Spleen (tissue), 11 donors: ENCODE data around the gene CCDC59. TPM values are rescaled to one million over a fixed set of nuclear protein-coding genes. Genes with fewer than 3 reads are reported as not detected.

Experiments
- DNase-seq: peaks from one replicate; pipeline ENCODE4 v3.0.0-alpha.2; 2020
- H3K27ac ChIP-seq, 8 donors: fragments of 200-600 bp; sonication (generic) in 7 of 8; 1 replicate in 4 of 8; 2 replicates in 4 of 8; pipeline versions ENCODE4 v1.5.0 to v1.8.0; 2016 to 2021; ENCODE audit warnings: inconsistent platforms in 4 of 8, mild to moderate bottlenecking in 4 of 8, moderate library complexity in 1 of 8
- H3K27me3 ChIP-seq, 7 donors: fragments of 200-600 bp; sonication (generic) in 6 of 7; replicated peaks in 1 of 7; 1 replicate in 4 of 7; 2 replicates in 3 of 7; pipeline versions ENCODE4 v1.5.0 to v1.8.0; 2016 to 2021; ENCODE audit warnings: inconsistent platforms in 3 of 7, mild to moderate bottlenecking in 1 of 7
- H3K36me3 ChIP-seq, 6 donors: fragments of 200-600 bp; sonication (generic) in 5 of 6; 1 replicate in 4 of 6; 2 replicates in 2 of 6; pipeline versions ENCODE4 v1.5.0 to v1.8.0; 2016 to 2021; ENCODE audit warnings: inconsistent platforms in 2 of 6
- H3K4me1 ChIP-seq, 6 donors: fragments of 200-600 bp; sonication (generic) in 5 of 6; 1 replicate in 3 of 6; 2 replicates in 3 of 6; pipeline versions ENCODE4 v1.5.0 to v1.8.0; 2016 to 2021; ENCODE audit warnings: inconsistent platforms in 3 of 6
- H3K4me3 ChIP-seq, 8 donors: fragments of 200-600 bp; sonication (generic) in 7 of 8; 1 replicate in 4 of 8; 2 replicates in 4 of 8; pipeline versions ENCODE4 v1.5.0 to v1.8.0; 2016 to 2021; ENCODE audit warnings: inconsistent platforms in 4 of 8, mild to moderate bottlenecking in 4 of 8, moderate library complexity in 2 of 8
- H3K9me3 ChIP-seq, 8 donors: fragments of 200-600 bp; sonication (generic) in 7 of 8; 1 replicate in 4 of 8; 2 replicates in 4 of 8; pipeline versions ENCODE4 v1.5.0 to v1.8.0; 2016 to 2021; ENCODE audit warnings: inconsistent platforms in 4 of 8
- POLR2A ChIP-seq, 3 donors: fragments of 450-650 bp; IDR thresholded peaks; one replicate each; pipeline ENCODE4 v1.5.1; 2017; ENCODE audit warnings: antibody characterized with exemption in 3 of 3, mild to moderate bottlenecking in 1 of 3
- POLR2AphosphoS5 ChIP-seq, 3 donors: sonication (generic); formaldehyde crosslinking; IDR thresholded peaks; one replicate each; pipeline ENCODE4 v1.5.1; 2017; ENCODE audit warnings: antibody characterized with exemption in 3 of 3
- WGBS, 5 donors: extraction: QIAGEN DNeasy Blood & Tissue Kit in 3 of 5; methylation state at CpG; one replicate each; pipeline versions ENCODE4 v1.1.5 to v1.1.7; 2013 to 2018; 5-methylcytosine and 5-hydroxymethylcytosine counted together
- intact Hi-C: fragments of 100-400 bp; cut with DNase I; formaldehyde crosslinking; loops from one replicate; pipeline ENCODE4 v1.15.0; 2023; ENCODE audit warnings: low total_unique reads
- polyA plus RNA-seq, 3 donors: library from polyadenylated mRNA; stranded (reverse); fragments of 200-250 nt; gene quantifications; one replicate each; pipeline ENCODE4 v1.2.1, GENCODE V29; 2013
- total RNA-seq, 7 donors: library from RNA; depleted of rRNA in 3 of 7; stranded (reverse); fragments of >200 nt in 3 of 7; fragmentation: NEBNext Ultra II Directional in 4 of 7; extraction: Animal tissue kit (Norgen Biotek cat#: 25700) in 4 of 7; gene quantifications; one replicate each; pipeline versions ENCODE4 v1.1.0 to v1.2.1, GENCODE V29; 2016 to 2021
- TF ChIP-seq, protein P1 (sequence below), 11 experiments: fragments of 200-600 bp in 7 of 11; fragments of 450-650 bp in 4 of 11; sonication (generic) in 4 of 11; IDR thresholded peaks in 8 of 11; conservative IDR thresholded peaks in 3 of 11; 1 replicate in 7 of 11; 2 replicates in 4 of 11; pipeline versions ENCODE4 v1.4.0 to v1.8.0; 2016 to 2021; ENCODE audit warnings: antibody characterized with exemption in 11 of 11, inconsistent platforms in 4 of 11, mild to moderate bottlenecking in 1 of 11
- donor health status: healthy with polysubstance abuse.
- donor health status: DM: no; HTN: no; CAD: no; lungs with moderate emphysema.
- donor health status: DM: no; HTN: no; CAD: no.
- donor health status: Bipolar disorder and iron deficiency.
- donor health status: healthy.
- donor health status: DM: no; HTN: no; CAD: no.
- donor health status: DM: yes; HTN: yes; CAD: no.

CCDC59 gene
- total and polyA plus RNA-seq, 10 donors, result 28.0 to 59.0 (median 43.2) TPM

DNA sequence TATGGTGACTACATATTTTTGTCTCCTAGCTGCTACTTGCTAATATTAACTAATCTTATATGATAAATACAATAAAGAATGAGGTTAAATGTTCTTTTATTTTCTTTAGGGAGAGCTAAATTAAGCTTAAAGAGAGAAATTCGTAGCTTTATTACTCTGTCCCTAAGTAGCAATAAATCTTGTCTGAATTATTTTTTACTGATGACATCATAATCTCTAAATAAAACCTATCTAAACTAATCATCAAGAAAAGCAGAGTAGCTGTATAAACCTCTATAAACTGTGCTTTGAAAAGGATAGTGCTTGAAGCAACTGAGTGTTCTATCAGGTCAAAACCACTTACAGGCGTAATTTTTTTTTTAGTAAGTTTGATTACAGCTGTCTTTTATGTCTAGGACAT is 42.6 kb upstream of the CCDC59 start:
- no peak overlapping the region for H3K27ac ChIP-seq
- no peak overlapping the region for H3K4me3 ChIP-seq
- H3K9me3 ChIP-seq, result no peaks in the 10 kb centered on the region
- DNase-seq, result no peak
- H3K27me3 ChIP-seq, result no peaks in the 10 kb centered on the region
- H3K36me3 ChIP-seq, result peaks cover 0 to 28% (median 6%) of the 10 kb centered on the region in 6 donors
- 86 to 91% (median 88%) methylated on average over 2 of the region's 2 CpGs for WGBS, 5 donors
- no peaks in the 10 kb centered on the region for H3K4me1 ChIP-seq
- intact Hi-C loops, result no loop called here
- no peak for TF ChIP-seq POLR2AphosphoS5 (IDR thresholded peaks at IDR 0.05)
- TF ChIP-seq, protein P1, sequence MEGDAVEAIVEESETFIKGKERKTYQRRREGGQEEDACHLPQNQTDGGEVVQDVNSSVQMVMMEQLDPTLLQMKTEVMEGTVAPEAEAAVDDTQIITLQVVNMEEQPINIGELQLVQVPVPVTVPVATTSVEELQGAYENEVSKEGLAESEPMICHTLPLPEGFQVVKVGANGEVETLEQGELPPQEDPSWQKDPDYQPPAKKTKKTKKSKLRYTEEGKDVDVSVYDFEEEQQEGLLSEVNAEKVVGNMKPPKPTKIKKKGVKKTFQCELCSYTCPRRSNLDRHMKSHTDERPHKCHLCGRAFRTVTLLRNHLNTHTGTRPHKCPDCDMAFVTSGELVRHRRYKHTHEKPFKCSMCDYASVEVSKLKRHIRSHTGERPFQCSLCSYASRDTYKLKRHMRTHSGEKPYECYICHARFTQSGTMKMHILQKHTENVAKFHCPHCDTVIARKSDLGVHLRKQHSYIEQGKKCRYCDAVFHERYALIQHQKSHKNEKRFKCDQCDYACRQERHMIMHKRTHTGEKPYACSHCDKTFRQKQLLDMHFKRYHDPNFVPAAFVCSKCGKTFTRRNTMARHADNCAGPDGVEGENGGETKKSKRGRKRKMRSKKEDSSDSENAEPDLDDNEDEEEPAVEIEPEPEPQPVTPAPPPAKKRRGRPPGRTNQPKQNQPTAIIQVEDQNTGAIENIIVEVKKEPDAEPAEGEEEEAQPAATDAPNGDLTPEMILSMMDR (IDR thresholded peaks at IDR 0.05 in 8 of 11, conservative IDR thresholded peaks at IDR 0.05 in 3 of 11), result no peak
- no peak for TF ChIP-seq POLR2A (IDR thresholded peaks at IDR 0.05)

GRCh38 chr12:82398879-82399278 is 40.7 kb upstream of the CCDC59 start:
- TF ChIP-seq POLR2A (IDR thresholded peaks at IDR 0.05), result no peak
- TF ChIP-seq, protein P1 (IDR thresholded peaks at IDR 0.05 in 8 of 11, conservative IDR thresholded peaks at IDR 0.05 in 3 of 11), result no peak
- TF ChIP-seq POLR2AphosphoS5 (IDR thresholded peaks at IDR 0.05), result no peak
- peaks cover 0 to 38% (median 17%) of the 10 kb centered on the region in 6 donors for H3K36me3 ChIP-seq
- no peaks in the 10 kb centered on the region for H3K27me3 ChIP-seq
- no peaks in the 10 kb centered on the region for H3K9me3 ChIP-seq
- H3K4me1 ChIP-seq, result no peaks in the 10 kb centered on the region
- H3K27ac ChIP-seq, result no peak overlapping the region
- no peak overlapping the region for H3K4me3 ChIP-seq
- no peak for DNase-seq
- intact Hi-C loops, result no loop called here

GRCh38 chr12:82383930-82384552 is 25.9 kb upstream of the CCDC59 start:
- H3K27ac ChIP-seq, result no peak overlapping the region
- H3K9me3 ChIP-seq, result peaks cover 0 to 7% (median 0%) of the 10 kb centered on the region in 8 donors
- TF ChIP-seq, protein P1 (IDR thresholded peaks at IDR 0.05 in 8 of 11, conservative IDR thresholded peaks at IDR 0.05 in 3 of 11), result no peak
- TF ChIP-seq POLR2A (IDR thresholded peaks at IDR 0.05) (no peak), POLR2AphosphoS5 (IDR thresholded peaks at IDR 0.05) (no peak)
- WGBS, 5 donors, result 81 to 95% (median 86%) methylated on average over 2 of the region's 2 CpGs
- H3K4me3 ChIP-seq, result no peak overlapping the region
- H3K4me1 ChIP-seq, result no peaks in the 10 kb centered on the region
- H3K36me3 ChIP-seq, result peaks cover 0 to 19% (median 0%) of the 10 kb centered on the region in 6 donors
- intact Hi-C loops, result no loop called here
- DNase-seq, result no peak
- H3K27me3 ChIP-seq, result no peaks in the 10 kb centered on the region

- no peak overlapping the region for H3K4me3 ChIP-seq
These were observed 20.8 kb upstream of the CCDC59 start for GRCh38 chr12:82378997-82379396.

More at GRCh38 chr12:82378997-82379396, 20.8 kb upstream of the CCDC59 start:
- no peaks in the 10 kb centered on the region for H3K27me3 ChIP-seq
- peaks cover 0 to 21% (median 3%) of the 10 kb centered on the region in 6 donors for H3K36me3 ChIP-seq
- H3K9me3 ChIP-seq, result peaks cover 0 to 21% (median 16%) of the 10 kb centered on the region in 8 donors
- H3K27ac ChIP-seq, result no peak overlapping the region
- DNase-seq, result no peak
- TF ChIP-seq, protein P1 (IDR thresholded peaks at IDR 0.05 in 8 of 11, conservative IDR thresholded peaks at IDR 0.05 in 3 of 11), result no peak
- no peak for TF ChIP-seq POLR2AphosphoS5 (IDR thresholded peaks at IDR 0.05)
- no peak for TF ChIP-seq POLR2A (IDR thresholded peaks at IDR 0.05)
- no peaks in the 10 kb centered on the region for H3K4me1 ChIP-seq
- intact Hi-C loops, result no loop called here
